Measurements from ENCODE around the gene KLK14. TPM values are rescaled to one million over a fixed set of nuclear protein-coding genes. Genes with fewer than 3 reads are reported as not detected.

KLK14 gene
- total and polyA plus RNA-seq, 2 experiments from 2014 or later, result 0.42 TPM; not detected in 1

- TF ChIP-seq ZNF462 (CRISPR knock-in tag; IDR thresholded peaks at IDR 0.05) (no peak), EZH2phosphoT487 (IDR thresholded peaks at IDR 0.05; ENCODE audit: unreplicated experiment) (no peak), CTCF (conservative IDR thresholded peaks at IDR 0.05; ENCODE audit: low read depth in 2 of 2) (no peak), JUNB (IDR thresholded peaks at IDR 0.05; ENCODE audit: unreplicated experiment) (no peak), POLR2AphosphoS5 (IDR thresholded peaks at IDR 0.05; ENCODE audit: low read depth) (no peak), ZNF331 (CRISPR knock-in tag; IDR thresholded peaks at IDR 0.05; ENCODE audit: low read depth) (no peak), EZH2 (IDR thresholded peaks at IDR 0.05; ENCODE audit: low read depth, unreplicated experiment) (no peak), STAT1 (IDR thresholded peaks at IDR 0.05; ENCODE audit: unreplicated experiment) (no peak), NANOG (IDR thresholded peaks at IDR 0.05; ENCODE audit: borderline replicate concordance) (no peak)
Observed at GRCh38 chr19:51103926-51104341, 21.2 kb upstream of the KLK14 start (continued).
